HCT116 (cell line): ENCODE results near the gene OR51E2. TPM values are rescaled to one million over a fixed set of nuclear protein-coding genes. Genes with fewer than 3 reads are reported as not detected.

Experiments used
- ATAC-seq: fragments of 200-7000 bp; cut with Tn5 transposase; 2 replicates; pipeline ENCODE4 v1.9.1; 2020; ENCODE audit warnings: mild to moderate bottlenecking, moderate library complexity
- BruUV-seq: library from RNA; stranded (reverse); fragments of 400-500 nt; replicated peaks from 2 replicates; lab custom pipeline; 2021; lab: Mats Ljungman, UMichigan
- CTCF ChIA-PET: fragments of 300-600 bp; sonication (Branson Sonifier 250); formaldehyde crosslinking; loops from one replicate; lab custom pipeline; 2021; ENCODE audit warnings: antibody characterized with exemption; lab: Charles Lee
- POLR2A ChIA-PET: fragments of 300-600, 350-600 bp; sonication (Branson Sonifier 250); formaldehyde crosslinking; loops from one replicate; lab custom pipeline; 2021; ENCODE audit warnings: antibody characterized with exemption; lab: Charles Lee
- RAD21 ChIA-PET, 2 experiments: fragments of 300-600 bp; sonication (Branson Sonifier 250); formaldehyde crosslinking; loops; one replicate each; lab custom pipeline; 2023; ENCODE audit warnings: low total read pairs in 2 of 2; ENCODE audit not compliant: uncharacterized antibody in 2 of 2, unreplicated experiment in 2 of 2, low non-redundant PET in 1 of 2; lab: Charles Lee
- DNase-seq: peaks from one replicate; pipeline ENCODE4 v3.0.0-alpha.2; 2010; ENCODE audit warnings: low read depth, low spot score
- H2AFZ ChIP-seq: fragments of 200-600 bp; shearing (Covaris generic), sonication (generic); 2 replicates; pipeline ENCODE4 v1.6.1; 2017; ENCODE audit warnings: low read depth, mixed run types, mixed read lengths, antibody characterized with exemption, low read length; ENCODE audit not compliant: poor library complexity, severe bottlenecking
- H3K27ac ChIP-seq: 2 replicates; pipeline ENCODE4 v1.5.1; 2012; ENCODE audit warnings: low read depth, low read length
- H3K27me3 ChIP-seq: fragments of 200-600 bp; sonication (generic); 2 replicates; pipeline ENCODE4 v1.6.1; 2016; ENCODE audit warnings: mixed run types, low read length, mixed read lengths; ENCODE audit not compliant: insufficient read depth
- H3K36me3 ChIP-seq, 2 experiments: fragments of 200-500 bp in 1 of 2; fragments of 200-600 bp in 1 of 2; sonication (Bioruptor generic) in 1 of 2; sonication (generic) in 1 of 2; 2 replicates each; pipeline versions ENCODE4 v1.5.1 to v1.6.1; 2014 to 2016; ENCODE audit warnings: low read length in 2 of 2, inconsistent platforms in 1 of 2, mixed read lengths in 1 of 2, mixed run types in 1 of 2; ENCODE audit not compliant: insufficient read depth in 2 of 2, control insufficient read depth in 1 of 2
- H3K4me1 ChIP-seq, 2 experiments: fragments of 200-600 bp in 1 of 2; sonication (generic) in 1 of 2; 2 replicates each; pipeline versions ENCODE4 v1.5.1 to v1.6.1; 2012 to 2017; ENCODE audit warnings: low read length in 2 of 2, inconsistent platforms in 1 of 2, mild to moderate bottlenecking in 1 of 2, mixed read lengths in 1 of 2, mixed run types in 1 of 2, moderate library complexity in 1 of 2; ENCODE audit not compliant: insufficient read depth in 2 of 2, control insufficient read depth in 1 of 2
- H3K4me2 ChIP-seq: fragments of 200-600 bp; sonication (generic); 2 replicates; pipeline ENCODE4 v1.6.1; 2017; ENCODE audit warnings: mixed run types, low read length, mixed read lengths
- H3K4me3 ChIP-seq, 2 experiments: fragments of 200-600 bp in 1 of 2; sonication (generic) in 1 of 2; replicated peaks in 1 of 2; 2 replicates each; pipeline ENCODE4 v1.5.1; 2011 to 2016; ENCODE audit warnings: low read length in 2 of 2, control low read depth in 1 of 2, low read depth in 1 of 2, mild to moderate bottlenecking in 1 of 2, mixed read lengths in 1 of 2, mixed run types in 1 of 2
- H3K79me2 ChIP-seq: fragments of 200-600 bp; sonication (generic); 2 replicates; pipeline ENCODE4 v1.6.1; 2017; ENCODE audit warnings: mild to moderate bottlenecking, mixed run types, low read length, moderate library complexity, mixed read lengths; ENCODE audit not compliant: insufficient read depth
- H3K9ac ChIP-seq: fragments of 200-600 bp; sonication (generic); 2 replicates; pipeline ENCODE4 v1.6.1; 2016; ENCODE audit warnings: low read length, mixed read lengths
- H3K9me2 ChIP-seq: fragments of 200-600 bp; sonication (generic), shearing (Covaris generic); 2 replicates; pipeline ENCODE4 v1.6.1; 2017; ENCODE audit warnings: mixed run types, mild to moderate bottlenecking, moderate library complexity; ENCODE audit not compliant: insufficient read depth
- H3K9me3 ChIP-seq, 2 experiments: fragments of 200-500 bp in 1 of 2; fragments of 200-600 bp in 1 of 2; sonication (Bioruptor generic) in 1 of 2; sonication (generic) in 1 of 2; 2 replicates each; pipeline ENCODE4 v1.6.1; 2014 to 2017; ENCODE audit warnings: low read length in 2 of 2, mixed read lengths in 2 of 2, inconsistent platforms in 1 of 2, low read depth in 1 of 2, mild to moderate bottlenecking in 1 of 2, mixed run types in 1 of 2, moderate library complexity in 1 of 2; ENCODE audit not compliant: control insufficient read depth in 1 of 2, insufficient read depth in 1 of 2
- H4K20me1 ChIP-seq: fragments of 200-600 bp; sonication (generic), shearing (Covaris generic); 2 replicates; pipeline ENCODE4 v1.6.1; 2017; ENCODE audit warnings: mixed run types, mild to moderate bottlenecking, moderate library complexity; ENCODE audit not compliant: insufficient read depth
- CEBPB ChIP-seq: IDR thresholded peaks from 2 replicates; pipeline ENCODE4 v1.6.1; 2012; ENCODE audit warnings: low read depth
- EGR1 ChIP-seq: IDR thresholded peaks from 2 replicates; pipeline ENCODE4 v1.6.1; 2012; ENCODE audit warnings: low read depth
- ELF1 ChIP-seq: IDR thresholded peaks from 2 replicates; pipeline ENCODE4 v1.6.1; 2012; ENCODE audit warnings: low read depth, borderline replicate concordance
- EZH2phosphoT487 ChIP-seq: fragments of 200-600 bp; IDR thresholded peaks from 2 replicates; pipeline ENCODE4 v1.6.1; 2018; ENCODE audit warnings: antibody characterized with exemption, borderline replicate concordance
- JUND ChIP-seq: IDR thresholded peaks from 2 replicates; pipeline ENCODE4 v1.6.1; 2012
- POLR2A ChIP-seq: IDR thresholded peaks from 2 replicates; pipeline ENCODE4 v1.7.0; 2011; ENCODE audit warnings: borderline replicate concordance; ENCODE audit not compliant: insufficient read depth, insufficient read length; ENCODE audit errors: extremely low read depth
- POLR2AphosphoS5 ChIP-seq: IDR thresholded peaks from 2 replicates; pipeline ENCODE4 v1.6.1; 2011; ENCODE audit warnings: mild to moderate bottlenecking, low read depth, low read length, moderate library complexity
- RAD21 ChIP-seq: IDR thresholded peaks from 2 replicates; pipeline ENCODE4 v1.6.1; 2012; ENCODE audit warnings: low read depth, mild to moderate bottlenecking
- SIN3A ChIP-seq: IDR thresholded peaks from 2 replicates; pipeline ENCODE4 v1.6.1; 2012; ENCODE audit warnings: low read depth
- SRF ChIP-seq: IDR thresholded peaks from 2 replicates; pipeline ENCODE4 v1.6.1; 2012; ENCODE audit warnings: low read depth
- YY1 ChIP-seq: IDR thresholded peaks from 2 replicates; pipeline ENCODE4 v1.6.1; 2011; ENCODE audit warnings: low read length, low read depth, moderate library complexity, mild to moderate bottlenecking; ENCODE audit not compliant: insufficient replicate concordance; ENCODE audit errors: extremely low read depth
- intact Hi-C: fragments of 100-400 bp; cut with micrococcal nuclease; formaldehyde crosslinking; loops from 2 replicates; pipeline ENCODE4 v1.10.0; 2022
- total RNA-seq: library from RNA; stranded (reverse); gene quantifications from one replicate; pipeline ENCODE4 v1.2.1, GENCODE V29; 2021; ENCODE audit not compliant: unreplicated experiment

OR51E2 gene
- total RNA-seq, 1 experiment from 2014 or later: not detected

DNA sequence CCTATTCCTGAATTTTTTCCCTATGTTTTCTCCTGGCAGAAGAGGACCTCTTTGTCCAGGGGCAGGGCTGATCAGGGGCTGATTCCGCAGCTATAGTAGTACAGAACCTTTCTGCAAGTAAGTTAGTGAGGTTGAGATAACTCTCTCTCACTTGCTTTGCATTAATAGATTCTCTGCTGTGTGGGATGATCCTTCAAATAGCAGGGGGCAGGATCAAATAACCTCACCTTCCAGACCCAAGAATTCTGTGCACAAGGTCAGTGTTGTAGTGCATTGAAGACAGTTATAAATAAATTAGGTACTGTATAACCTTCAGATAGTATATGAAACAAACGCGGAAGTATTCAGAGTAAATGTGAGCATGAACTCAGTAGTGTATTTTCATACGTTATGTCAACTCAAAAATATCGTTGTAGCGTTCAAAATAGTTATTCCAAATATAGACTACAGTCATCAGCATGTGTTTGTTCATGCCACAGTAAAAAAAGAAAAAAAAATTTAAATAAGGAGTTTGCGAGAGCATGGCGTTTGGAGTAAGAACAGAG is 7.2 kb upstream of the OR51E2 start:
- no peaks in the 10 kb centered on the region for H3K4me1 ChIP-seq
- H3K4me3 ChIP-seq: no peak overlapping the region
- ChIA-PET CTCF (no interaction called here), POLR2A (no interaction called here), RAD21 (no interaction called here)
- H4K20me1 ChIP-seq: no peaks in the 10 kb centered on the region
- no peaks in the 10 kb centered on the region for H3K79me2 ChIP-seq
- peaks cover 70% of the 10 kb centered on the region for H3K27me3 ChIP-seq
- H3K9me2 ChIP-seq: no peaks in the 10 kb centered on the region
- no peak overlapping the region for H3K27ac ChIP-seq
- H2AFZ ChIP-seq: no peak overlapping the region
- no peak for DNase-seq
- TF ChIP-seq EGR1: no peak
- no peak for TF ChIP-seq EZH2phosphoT487
- no peak for TF ChIP-seq JUND
- TF ChIP-seq POLR2A: no peak
- no peak for TF ChIP-seq SIN3A
- TF ChIP-seq RAD21: no peak
- intact Hi-C loops: no loop called here
- no peaks in the 10 kb centered on the region for H3K36me3 ChIP-seq
- H3K9me3 ChIP-seq: no peaks in the 10 kb centered on the region
- no TSS peak for BruUV-seq
- H3K4me2 ChIP-seq: no peak overlapping the region
- no peak for ATAC-seq
- no peak overlapping the region for H3K9ac ChIP-seq

GRCh38 chr11:4704054-4704789 is 6.6 kb upstream of the OR51E2 start, which contains the start of gene MMP26:
Gene MMP26 (plus strand): TSS chr11:4704784.
- RAD21 ChIA-PET: no interaction called here

More at GRCh38 chr11:4704054-4704789, 6.6 kb upstream of the OR51E2 start, which contains the start of gene MMP26:
- intact Hi-C loops: no loop called here
- Histone ChIP-seq H3K9me2 (no peaks in the 10 kb centered on the region), H3K4me3 (no peak within 1 kb of the TSS), H3K79me2 (no peaks in the 10 kb centered on the region), H3K4me2 (no peak within 1 kb of the TSS), H3K9me3 (no peaks in the 10 kb centered on the region), H2AFZ (no peak within 1 kb of the TSS), H3K36me3 (no peaks in the 10 kb centered on the region), H3K4me1 (no peaks in the 10 kb centered on the region), H3K27ac (no peak within 1 kb of the TSS), H4K20me1 (no peaks in the 10 kb centered on the region), H3K27me3 (peaks cover 63% of the 10 kb centered on the region), H3K9ac (no peak within 1 kb of the TSS)
- ATAC-seq (no peak), DNase-seq (no peak)
- ChIA-PET POLR2A (no interaction called here), CTCF (no interaction called here)
- BruUV-seq: no TSS peak
- TF ChIP-seq YY1: no peak
- TF ChIP-seq ELF1: no peak
- TF ChIP-seq POLR2AphosphoS5: no peak
- no peak for TF ChIP-seq CEBPB
- no peak for TF ChIP-seq SRF
